Adrenal gland (tissue), 5 donors: ENCODE measurements around the gene PCDHGB6.

Experiments used
- CTCF ChIP-seq, 6 experiments: fragments of 450-650 bp in 4 of 6; fragments of 200-600 bp in 2 of 6; sonication (generic) in 1 of 6; IDR thresholded peaks; 1 replicate in 5 of 6; 2 replicates in 1 of 6; pipeline versions ENCODE4 v1.5.1 to v1.8.0; 2016 to 2021; ENCODE audit warnings: antibody characterized with exemption in 6 of 6, mild to moderate bottlenecking in 2 of 6, moderate library complexity in 1 of 6
- POLR2A ChIP-seq, 2 donors: fragments of 450-650 bp; IDR thresholded peaks; one replicate each; pipeline ENCODE4 v1.6.1; 2017; ENCODE audit warnings: antibody characterized with exemption in 2 of 2, mild to moderate bottlenecking in 2 of 2, moderate library complexity in 1 of 2
- donor health status: DM: no; HTN: no; CAD: no.

GRCh38 chr5:141374627-141375026, 33.2 kb upstream of the PCDHGB6 start:
- TF ChIP-seq CTCF (IDR thresholded peaks at IDR 0.05) (no peak), POLR2A (IDR thresholded peaks at IDR 0.05) (no peak)
